ENCODE data around the gene FOCAD.
A peak's percentile ranks its signal among the peaks of the same experiment; 100 is the strongest.

Gene FOCAD

DNA sequence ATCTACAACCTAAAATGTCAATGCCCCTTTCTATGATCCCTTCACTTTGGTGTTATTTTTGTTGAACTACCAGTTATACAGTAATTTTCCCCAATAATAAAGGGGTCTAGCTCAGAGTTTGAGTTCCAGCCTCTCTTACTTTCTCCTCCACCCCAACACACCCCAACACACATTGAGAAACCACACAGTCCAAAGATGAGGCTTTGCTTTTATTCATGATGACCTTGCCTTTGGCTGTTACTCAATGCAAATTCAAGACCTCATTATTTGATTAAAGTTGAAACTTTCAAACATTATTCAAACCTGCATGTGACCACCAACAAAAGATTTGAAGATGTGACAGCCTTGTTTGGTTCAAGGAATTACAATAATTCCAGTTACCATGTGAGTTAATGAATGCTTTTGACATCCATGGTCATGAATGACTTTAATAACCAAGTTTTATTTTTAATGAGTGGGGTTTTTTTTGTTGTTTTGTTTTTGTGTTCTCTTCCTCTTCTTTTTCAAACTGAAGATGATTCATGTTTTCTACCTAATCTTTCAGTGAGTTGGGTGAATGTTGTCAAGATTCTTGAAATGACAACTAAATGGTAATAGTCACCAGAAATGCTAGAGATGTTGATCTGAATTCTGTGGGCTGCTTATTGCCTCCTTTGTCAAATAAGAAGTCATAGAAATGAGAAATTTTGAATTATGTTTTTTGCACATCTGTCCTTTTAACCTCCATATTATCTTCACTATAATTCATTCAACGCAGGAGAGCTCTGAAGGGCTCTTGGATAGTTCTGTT lies 241.4 kb downstream of the FOCAD start:
- FAIRE-seq = no peak
- no peak for TF ChIP-seq TAF1 (IDR thresholded peaks at IDR 0.05; ENCODE audit: low read depth, low read length)
- no peak for TF ChIP-seq POLR2AphosphoS5 (IDR thresholded peaks at IDR 0.05; ENCODE audit: low read depth, low read length)
- no peak for TF ChIP-seq POLR2A (IDR thresholded peaks at IDR 0.05; ENCODE audit: low read depth, low read length)
- TF ChIP-seq SPI1 (IDR thresholded peaks at IDR 0.05; ENCODE audit: low read depth, low read length) = no peak
- no peak for TF ChIP-seq PAX5 (IDR thresholded peaks at IDR 0.05; ENCODE audit: insufficient read depth, low read length, severe bottlenecking)
- TF ChIP-seq POU2F2 (IDR thresholded peaks at IDR 0.05; ENCODE audit: low read depth, low read length) = no peak
- no peak for DNase-seq (ENCODE audit: insufficient read length, low spot score)

GRCh38 chr9:20929276-20929675 lies 245.2 kb downstream of the FOCAD start:
- TF ChIP-seq POU2F2 (IDR thresholded peaks at IDR 0.05; ENCODE audit: low read depth, low read length) (no peak), TAF1 (IDR thresholded peaks at IDR 0.05; ENCODE audit: low read depth, low read length) (no peak), POLR2AphosphoS5 (IDR thresholded peaks at IDR 0.05; ENCODE audit: low read depth, low read length) (no peak), SPI1 (IDR thresholded peaks at IDR 0.05; ENCODE audit: low read depth, low read length) (no peak), POLR2A (IDR thresholded peaks at IDR 0.05; ENCODE audit: low read depth, low read length) (no peak), PAX5 (IDR thresholded peaks at IDR 0.05; ENCODE audit: insufficient read depth, low read length, severe bottlenecking) (no peak)
- DNase-seq (ENCODE audit: insufficient read length, low spot score) (no peak), FAIRE-seq (no peak)

GRCh38 chr9:20930836-20931235 lies 246.8 kb downstream of the FOCAD start:
- TF ChIP-seq PAX5 (IDR thresholded peaks at IDR 0.05; ENCODE audit: insufficient read depth, low read length, severe bottlenecking) = no peak
- no peak for TF ChIP-seq POLR2A (IDR thresholded peaks at IDR 0.05; ENCODE audit: low read depth, low read length)
- no peak for TF ChIP-seq TAF1 (IDR thresholded peaks at IDR 0.05; ENCODE audit: low read depth, low read length)
- no peak for TF ChIP-seq POLR2AphosphoS5 (IDR thresholded peaks at IDR 0.05; ENCODE audit: low read depth, low read length)
- TF ChIP-seq SPI1 (IDR thresholded peaks at IDR 0.05; ENCODE audit: low read depth, low read length) = no peak
- no peak for TF ChIP-seq POU2F2 (IDR thresholded peaks at IDR 0.05; ENCODE audit: low read depth, low read length)
- FAIRE-seq = no peak
- DNase-seq (ENCODE audit: insufficient read length, low spot score) = no peak

DNA sequence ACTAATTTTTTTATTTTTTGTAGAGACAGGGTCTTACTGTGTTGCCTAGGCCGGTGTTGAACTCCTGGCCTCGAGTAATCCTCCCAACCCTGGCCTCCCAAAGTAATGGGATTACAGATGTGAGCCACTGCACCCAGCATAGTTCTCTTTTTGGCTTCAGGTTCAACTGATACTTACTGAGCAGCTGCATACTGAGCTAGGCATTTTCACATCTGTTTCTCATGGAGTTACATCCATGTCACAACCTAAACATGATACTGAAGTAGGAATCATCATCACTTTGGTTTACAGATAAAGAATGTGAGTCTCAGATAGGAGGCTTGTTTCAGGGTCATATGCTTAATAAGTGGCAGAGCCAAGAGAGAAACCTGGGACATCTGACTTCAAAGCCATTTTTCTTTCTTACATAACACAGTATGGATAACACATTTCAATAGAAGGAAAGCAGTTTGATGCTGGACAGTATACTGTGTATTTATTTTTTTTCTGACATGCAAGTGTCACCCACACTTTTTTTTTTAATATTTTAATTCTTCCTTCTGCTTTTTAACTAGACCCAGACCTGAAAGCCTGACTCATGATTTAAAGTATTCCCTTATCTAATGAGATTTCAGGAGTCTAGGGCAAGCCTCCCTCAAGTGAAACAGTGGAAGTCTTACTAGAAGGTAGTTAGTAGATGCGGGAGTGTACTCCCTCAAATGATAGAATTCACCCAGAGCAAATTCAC lies 256.6 kb downstream of the FOCAD start:
- TF ChIP-seq POLR2A (IDR thresholded peaks at IDR 0.05; ENCODE audit: low read depth, low read length) (no peak), TAF1 (IDR thresholded peaks at IDR 0.05; ENCODE audit: low read depth, low read length) (no peak), POLR2AphosphoS5 (IDR thresholded peaks at IDR 0.05; ENCODE audit: low read depth, low read length) (no peak), POU2F2 (IDR thresholded peaks at IDR 0.05; ENCODE audit: low read depth, low read length) (no peak), SPI1 (IDR thresholded peaks at IDR 0.05; ENCODE audit: low read depth, low read length) (no peak), PAX5 (IDR thresholded peaks at IDR 0.05; ENCODE audit: insufficient read depth, low read length, severe bottlenecking) (no peak)
- no peak for DNase-seq (ENCODE audit: insufficient read length, low spot score)
- peak; percentile 50 for FAIRE-seq

DNA sequence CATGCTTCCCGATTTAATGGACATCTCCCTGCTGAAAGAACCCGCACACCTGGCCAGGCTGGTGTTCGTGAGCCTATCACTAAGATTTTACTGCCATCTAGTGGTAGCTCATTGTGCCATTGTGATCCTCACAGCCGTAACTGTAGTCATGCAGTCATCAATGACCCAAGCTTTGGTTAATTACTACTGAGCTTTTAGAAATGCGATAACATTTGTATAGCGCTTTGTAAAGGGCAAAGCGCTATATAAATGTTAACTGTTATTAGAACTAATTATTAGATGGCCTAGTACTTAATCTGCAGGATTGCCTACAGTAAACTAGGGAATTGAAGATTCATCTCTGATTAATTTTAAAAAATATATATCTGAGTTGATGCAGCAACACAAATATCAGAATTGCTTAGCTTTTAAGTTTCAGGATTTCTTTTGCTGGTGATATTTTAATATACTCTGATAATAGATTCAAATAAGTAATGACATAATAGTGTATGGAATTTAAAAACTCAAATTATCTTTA lies 257.2 kb downstream of the FOCAD start:
- peak; percentile 93 for FAIRE-seq
- TF ChIP-seq POLR2A (IDR thresholded peaks at IDR 0.05; ENCODE audit: low read depth, low read length) = no peak
- no peak for TF ChIP-seq PAX5 (IDR thresholded peaks at IDR 0.05; ENCODE audit: insufficient read depth, low read length, severe bottlenecking)
- TF ChIP-seq POU2F2 (IDR thresholded peaks at IDR 0.05; ENCODE audit: low read depth, low read length) = no peak
- TF ChIP-seq POLR2AphosphoS5 (IDR thresholded peaks at IDR 0.05; ENCODE audit: low read depth, low read length) = no peak
- no peak for TF ChIP-seq TAF1 (IDR thresholded peaks at IDR 0.05; ENCODE audit: low read depth, low read length)
- TF ChIP-seq SPI1 (IDR thresholded peaks at IDR 0.05; ENCODE audit: low read depth, low read length) = no peak
- peak; percentile 24 for DNase-seq (ENCODE audit: insufficient read length, low spot score)

DNA sequence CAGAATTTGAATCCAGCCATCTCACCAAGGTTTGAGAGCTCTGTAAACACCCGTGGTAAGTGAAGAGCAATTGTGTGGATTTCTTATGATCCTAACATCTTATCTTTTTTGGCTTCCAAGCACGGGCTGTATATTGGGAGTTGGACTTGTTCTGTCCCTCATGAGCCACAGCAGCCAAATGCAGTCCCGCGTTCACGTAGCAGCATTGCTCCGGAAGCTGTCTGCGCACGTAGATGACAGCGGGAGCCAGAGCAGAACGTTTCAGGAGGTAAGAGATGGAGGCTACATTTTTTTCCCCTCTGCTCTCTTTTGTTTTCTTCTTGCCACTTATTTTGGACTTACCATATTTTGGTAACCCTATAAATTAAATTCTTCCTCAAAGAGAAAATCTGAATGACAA lies 260.4 kb downstream of the FOCAD start:
- DNase-seq (ENCODE audit: insufficient read length, low spot score) = no peak
- peak; percentile 28 for FAIRE-seq
- TF ChIP-seq POLR2AphosphoS5 (IDR thresholded peaks at IDR 0.05; ENCODE audit: low read depth, low read length) (no peak), PAX5 (IDR thresholded peaks at IDR 0.05; ENCODE audit: insufficient read depth, low read length, severe bottlenecking) (no peak), POU2F2 (IDR thresholded peaks at IDR 0.05; ENCODE audit: low read depth, low read length) (no peak), TAF1 (IDR thresholded peaks at IDR 0.05; ENCODE audit: low read depth, low read length) (no peak), POLR2A (IDR thresholded peaks at IDR 0.05; ENCODE audit: low read depth, low read length) (no peak), SPI1 (IDR thresholded peaks at IDR 0.05; ENCODE audit: low read depth, low read length) (no peak)

DNA sequence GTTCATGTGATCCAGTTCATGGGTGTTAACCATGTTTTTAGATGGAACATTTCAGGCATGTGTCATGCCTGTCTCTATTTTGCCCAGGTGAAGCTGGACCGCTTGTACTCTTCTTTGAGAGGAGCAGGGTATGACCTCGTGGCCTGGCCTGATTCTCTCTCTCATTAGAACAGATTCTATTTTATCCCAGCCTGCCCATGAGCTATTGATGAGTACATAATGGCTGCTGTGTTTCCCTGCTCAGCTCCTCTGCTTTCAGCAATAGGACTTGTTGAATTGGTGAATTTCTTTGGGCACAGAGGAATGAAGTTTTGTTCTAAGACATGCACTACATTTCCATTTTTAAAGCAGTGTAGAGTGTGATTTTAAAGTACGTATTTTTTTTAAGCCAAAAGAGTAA lies 261.2 kb downstream of the FOCAD start:
- no peak for FAIRE-seq
- TF ChIP-seq POU2F2 (IDR thresholded peaks at IDR 0.05; ENCODE audit: low read depth, low read length) = no peak
- TF ChIP-seq PAX5 (IDR thresholded peaks at IDR 0.05; ENCODE audit: insufficient read depth, low read length, severe bottlenecking) = no peak
- TF ChIP-seq POLR2A (IDR thresholded peaks at IDR 0.05; ENCODE audit: low read depth, low read length) = no peak
- no peak for TF ChIP-seq SPI1 (IDR thresholded peaks at IDR 0.05; ENCODE audit: low read depth, low read length)
- no peak for TF ChIP-seq POLR2AphosphoS5 (IDR thresholded peaks at IDR 0.05; ENCODE audit: low read depth, low read length)
- no peak for TF ChIP-seq TAF1 (IDR thresholded peaks at IDR 0.05; ENCODE audit: low read depth, low read length)

DNA sequence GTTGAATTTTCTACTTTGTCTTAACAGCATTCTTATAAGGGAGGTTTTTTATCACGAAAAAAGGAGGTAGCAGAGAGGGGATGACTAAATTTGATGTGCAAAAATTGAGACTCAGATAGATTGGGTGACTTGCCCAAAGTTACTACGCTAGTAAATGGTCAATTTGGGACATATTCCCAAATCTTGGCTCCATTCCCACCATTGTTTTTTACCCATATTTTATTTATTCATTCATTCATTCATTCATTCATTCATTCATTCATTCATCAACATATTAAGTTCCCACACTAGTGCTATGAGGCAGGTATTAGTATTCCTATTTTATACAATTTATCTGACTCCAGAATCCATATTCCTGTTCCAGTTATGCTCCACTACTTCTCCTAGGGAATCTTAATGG lies 261.8 kb downstream of the FOCAD start:
- FAIRE-seq (no peak), DNase-seq (ENCODE audit: insufficient read length, low spot score) (no peak)
- TF ChIP-seq POLR2A (IDR thresholded peaks at IDR 0.05; ENCODE audit: low read depth, low read length) (no peak), SPI1 (IDR thresholded peaks at IDR 0.05; ENCODE audit: low read depth, low read length) (no peak), PAX5 (IDR thresholded peaks at IDR 0.05; ENCODE audit: insufficient read depth, low read length, severe bottlenecking) (no peak), POLR2AphosphoS5 (IDR thresholded peaks at IDR 0.05; ENCODE audit: low read depth, low read length) (no peak), TAF1 (IDR thresholded peaks at IDR 0.05; ENCODE audit: low read depth, low read length) (no peak), POU2F2 (IDR thresholded peaks at IDR 0.05; ENCODE audit: low read depth, low read length) (no peak)

More for the DNA sequence above, 261.2 kb downstream of the FOCAD start:
- no peak for DNase-seq (ENCODE audit: insufficient read length, low spot score)

GRCh38 chr9:20948703-20949102 lies 264.6 kb downstream of the FOCAD start:
- FAIRE-seq (no peak), DNase-seq (ENCODE audit: insufficient read length, low spot score) (no peak)
- no peak for TF ChIP-seq POU2F2 (IDR thresholded peaks at IDR 0.05; ENCODE audit: low read depth, low read length)
- no peak for TF ChIP-seq TAF1 (IDR thresholded peaks at IDR 0.05; ENCODE audit: low read depth, low read length)
- TF ChIP-seq PAX5 (IDR thresholded peaks at IDR 0.05; ENCODE audit: insufficient read depth, low read length, severe bottlenecking) = no peak
- TF ChIP-seq POLR2AphosphoS5 (IDR thresholded peaks at IDR 0.05; ENCODE audit: low read depth, low read length) = no peak
- no peak for TF ChIP-seq SPI1 (IDR thresholded peaks at IDR 0.05; ENCODE audit: low read depth, low read length)
- no peak for TF ChIP-seq POLR2A (IDR thresholded peaks at IDR 0.05; ENCODE audit: low read depth, low read length)

Measured in GM12891 (cell line).